NB4 (cell line): ENCODE data around the gene SWT1.

Experiments used
- CTCF ChIP-seq: IDR thresholded peaks from one replicate; pipeline ENCODE4 v1.5.1; 2012; ENCODE audit warnings: low read depth, low read length
- TF ChIP-seq, protein P1 (sequence below): IDR thresholded peaks from 2 replicates; pipeline ENCODE4 v1.6.1; 2011; ENCODE audit warnings: low read depth, low read length

- TF ChIP-seq, protein P1, sequence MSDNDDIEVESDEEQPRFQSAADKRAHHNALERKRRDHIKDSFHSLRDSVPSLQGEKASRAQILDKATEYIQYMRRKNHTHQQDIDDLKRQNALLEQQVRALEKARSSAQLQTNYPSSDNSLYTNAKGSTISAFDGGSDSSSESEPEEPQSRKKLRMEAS, result no peak
- TF ChIP-seq CTCF, result no peak
Observed at GRCh38 chr1:185308126-185308525, 151.2 kb downstream of the SWT1 start.
